ENCODE measurements around the gene INSR. TPM values are rescaled to one million over a fixed set of nuclear protein-coding genes. Genes with fewer than 3 reads are reported as not detected.
A peak's percentile ranks its signal among the peaks of the same experiment; 100 is the strongest.

Gene INSR
- total and polyA plus RNA-seq, 2 of the 8 experiments (the other 6 are each of a cell fraction or from before 2014, with no cell fraction given), result 13.1 to 48.7 TPM

DNA sequence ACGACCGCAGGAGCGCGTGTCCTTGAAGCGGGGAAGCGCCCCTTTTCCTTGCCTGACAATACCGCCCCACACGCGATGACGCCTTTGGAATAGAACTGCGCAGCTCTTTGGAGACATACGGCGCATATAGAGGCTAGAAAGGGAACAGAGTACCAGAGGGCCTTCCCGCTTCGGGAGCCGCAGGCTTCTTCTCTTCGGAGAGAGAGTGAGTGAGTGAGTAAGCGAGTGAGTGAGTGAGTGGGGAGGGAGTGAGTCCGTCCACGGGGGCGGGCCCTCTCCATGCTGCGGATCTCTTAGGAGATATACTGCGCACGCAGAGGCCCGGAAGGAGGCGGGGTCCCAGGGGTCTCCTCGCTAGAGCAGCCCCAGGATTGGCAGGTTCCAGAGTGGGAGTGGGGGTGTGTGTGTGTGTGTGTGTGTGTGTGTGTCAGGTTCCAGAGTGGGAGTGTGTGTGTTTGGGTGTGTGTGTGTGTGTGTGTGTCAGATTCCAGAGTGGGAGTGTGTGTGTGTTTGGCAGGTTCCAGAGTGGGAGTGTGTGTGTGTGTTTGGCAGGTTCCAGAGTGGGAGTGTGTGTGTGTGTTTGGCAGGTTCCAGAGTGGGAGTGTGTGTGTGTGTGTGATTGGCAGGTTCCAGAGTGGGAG lies 97.0 kb downstream of the INSR start (continued):
- TF ChIP-seq CTBP2 (IDR thresholded peaks at IDR 0.05; ENCODE audit: borderline replicate concordance, insufficient read depth, insufficient read length, low read length) (no peak), RBBP5 (IDR thresholded peaks at IDR 0.05; ENCODE audit: borderline replicate concordance, low read depth, low read length) (0 out of 2 replicates have a peak, but pooled peaks have one; percentile 26), GTF2F1 (IDR thresholded peaks at IDR 0.05; ENCODE audit: borderline replicate concordance, low read depth, low read length) (no peak), TCF12 (IDR thresholded peaks at IDR 0.05; ENCODE audit: low read depth, low read length) (no peak), EZH2 (IDR thresholded peaks at IDR 0.05; ENCODE audit: low read depth, low read length, severe bottlenecking) (no peak), TEAD4 (IDR thresholded peaks at IDR 0.05; ENCODE audit: low read depth, low read length) (no peak), SP1 (IDR thresholded peaks at IDR 0.05; ENCODE audit: low read depth, low read length) (peak; percentile 66), CREB1 (IDR thresholded peaks at IDR 0.05) (peak; percentile 60; the same call in 1 of the 2 replicates), SP4 (IDR thresholded peaks at IDR 0.05; ENCODE audit: low read length) (0 out of 2 replicates have a peak, but pooled peaks have one; percentile 32), CHD2 (IDR thresholded peaks at IDR 0.05; ENCODE audit: low read length) (no peak), SRF (IDR thresholded peaks at IDR 0.05; ENCODE audit: low read depth, low read length) (no peak), HDAC2 (IDR thresholded peaks at IDR 0.05; ENCODE audit: borderline replicate concordance in 1 of 2, low read depth in 2 of 2, low read length in 2 of 2) (no peak), MAFK (IDR thresholded peaks at IDR 0.05; ENCODE audit: low read depth, low read length) (peak; percentile 84), TAF1 (IDR thresholded peaks at IDR 0.05; ENCODE audit: low read depth, low read length) (no peak), NANOG (IDR thresholded peaks at IDR 0.05; ENCODE audit: insufficient read depth, low read depth, low read length, poor library complexity, severe bottlenecking) (no peak), ASH2L (IDR thresholded peaks at IDR 0.05; ENCODE audit: low read length) (peak; percentile 99), JUN (IDR thresholded peaks at IDR 0.05; ENCODE audit: low read depth, low read length) (no peak), SIX5 (IDR thresholded peaks at IDR 0.05; ENCODE audit: low read depth, low read length) (no peak), SAP30 (IDR thresholded peaks at IDR 0.05; ENCODE audit: insufficient read depth, insufficient replicate concordance, low read length) (no peak)
- TF ChIP-seq, protein P1, sequence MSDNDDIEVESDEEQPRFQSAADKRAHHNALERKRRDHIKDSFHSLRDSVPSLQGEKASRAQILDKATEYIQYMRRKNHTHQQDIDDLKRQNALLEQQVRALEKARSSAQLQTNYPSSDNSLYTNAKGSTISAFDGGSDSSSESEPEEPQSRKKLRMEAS (IDR thresholded peaks at IDR 0.05), result peak; percentile 80
- TF ChIP-seq, protein P2, sequence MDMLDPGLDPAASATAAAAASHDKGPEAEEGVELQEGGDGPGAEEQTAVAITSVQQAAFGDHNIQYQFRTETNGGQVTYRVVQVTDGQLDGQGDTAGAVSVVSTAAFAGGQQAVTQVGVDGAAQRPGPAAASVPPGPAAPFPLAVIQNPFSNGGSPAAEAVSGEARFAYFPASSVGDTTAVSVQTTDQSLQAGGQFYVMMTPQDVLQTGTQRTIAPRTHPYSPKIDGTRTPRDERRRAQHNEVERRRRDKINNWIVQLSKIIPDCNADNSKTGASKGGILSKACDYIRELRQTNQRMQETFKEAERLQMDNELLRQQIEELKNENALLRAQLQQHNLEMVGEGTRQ (IDR thresholded peaks at IDR 0.05; ENCODE audit: low read length), result no peak
- TF ChIP-seq, protein P3, sequence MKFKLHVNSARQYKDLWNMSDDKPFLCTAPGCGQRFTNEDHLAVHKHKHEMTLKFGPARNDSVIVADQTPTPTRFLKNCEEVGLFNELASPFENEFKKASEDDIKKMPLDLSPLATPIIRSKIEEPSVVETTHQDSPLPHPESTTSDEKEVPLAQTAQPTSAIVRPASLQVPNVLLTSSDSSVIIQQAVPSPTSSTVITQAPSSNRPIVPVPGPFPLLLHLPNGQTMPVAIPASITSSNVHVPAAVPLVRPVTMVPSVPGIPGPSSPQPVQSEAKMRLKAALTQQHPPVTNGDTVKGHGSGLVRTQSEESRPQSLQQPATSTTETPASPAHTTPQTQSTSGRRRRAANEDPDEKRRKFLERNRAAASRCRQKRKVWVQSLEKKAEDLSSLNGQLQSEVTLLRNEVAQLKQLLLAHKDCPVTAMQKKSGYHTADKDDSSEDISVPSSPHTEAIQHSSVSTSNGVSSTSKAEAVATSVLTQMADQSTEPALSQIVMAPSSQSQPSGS (IDR thresholded peaks at IDR 0.05; ENCODE audit: low read length), result no peak

All from H1 (cell line).